SJSA1 (cell line): ENCODE data around the gene SLC1A2. TPM values are rescaled to one million over a fixed set of nuclear protein-coding genes. Genes with fewer than 3 reads are reported as not detected.
A peak's percentile ranks its signal among the peaks of the same experiment; 100 is the strongest.
"Not testable (repeated sequence)": the region's sequence is repeated elsewhere in the genome, so short reads cannot be mapped to it uniquely, and the experiment has no call there.

Experiments
- DNase-seq, 2 experiments: peaks; one replicate each; pipeline ENCODE4 v3.0.0-alpha.2; 2015 to 2020; ENCODE audit warnings: low spot score in 2 of 2, low read depth in 1 of 2
- H3K27ac ChIP-seq: fragments of 250-450 bp; sonication (Bioruptor Pico); 2 replicates; pipeline ENCODE4 v1.5.1; 2020; ENCODE audit warnings: mild to moderate bottlenecking, moderate library complexity
- H3K27me3 ChIP-seq: fragments of 250-450 bp; sonication (Bioruptor Pico); replicated peaks from 2 replicates; pipeline ENCODE4 v1.5.1; 2020; ENCODE audit warnings: mild to moderate bottlenecking, moderate library complexity
- H3K36me3 ChIP-seq: fragments of 250-450 bp; sonication (Bioruptor Pico); 2 replicates; pipeline ENCODE4 v1.5.1; 2020; ENCODE audit warnings: mild to moderate bottlenecking
- H3K4me1 ChIP-seq: fragments of 250-450 bp; sonication (Bioruptor Pico); replicated peaks from 2 replicates; pipeline ENCODE4 v1.6.1; 2021; ENCODE audit warnings: mild to moderate bottlenecking
- H3K4me3 ChIP-seq: fragments of 250-450 bp; sonication (Bioruptor Pico); 2 replicates; pipeline ENCODE4 v1.5.1; 2020; ENCODE audit warnings: mild to moderate bottlenecking
- H3K9me3 ChIP-seq: fragments of 250-450 bp; sonication (Bioruptor Pico); replicated peaks from 2 replicates; pipeline ENCODE4 v1.5.1; 2020; ENCODE audit warnings: mild to moderate bottlenecking
- total RNA-seq: library from RNA; depleted of rRNA; stranded (reverse); fragments of >200 nt; shearing (Covaris generic); gene quantifications from 2 replicates; pipeline ENCODE4 v1.2.3, GENCODE V29; 2014

Gene SLC1A2
- total RNA-seq, 1 experiment from 2014 or later: not detected

DNA sequence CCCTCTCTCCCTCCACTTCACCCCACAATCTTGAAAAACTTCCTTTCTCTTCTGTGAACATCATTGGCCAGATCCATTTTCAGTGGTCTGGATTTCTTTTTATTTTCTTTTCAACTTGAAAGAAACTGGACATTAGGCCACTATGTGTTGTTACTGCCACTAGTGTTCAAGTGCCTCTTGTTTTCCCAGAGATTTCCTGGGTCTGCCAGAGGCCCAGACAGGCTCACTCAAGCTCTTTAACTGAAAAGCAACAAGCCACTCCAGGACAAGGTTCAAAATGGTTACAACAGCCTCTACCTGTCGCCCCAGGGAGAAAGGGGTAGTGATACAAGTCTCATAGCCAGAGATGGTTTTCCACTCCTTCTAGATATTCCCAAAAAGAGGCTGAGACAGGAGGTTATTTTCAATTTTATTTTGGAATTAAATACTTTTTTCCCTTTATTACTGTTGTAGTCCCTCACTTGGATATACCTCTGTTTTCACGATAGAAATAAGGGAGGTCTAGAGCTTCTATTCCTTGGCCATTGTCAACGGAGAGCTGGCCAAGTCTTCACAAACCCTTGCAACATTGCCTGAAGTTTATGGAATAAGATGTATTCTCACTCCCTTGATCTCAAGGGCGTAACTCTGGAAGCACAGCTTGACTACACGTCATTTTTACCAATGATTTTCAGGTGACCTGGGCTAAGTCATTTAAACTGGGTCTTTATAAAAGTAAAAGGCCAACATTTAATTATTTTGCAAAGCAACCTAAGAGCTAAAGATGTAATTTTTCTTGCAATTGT, 188.1 kb downstream of the SLC1A2 start:
- Histone ChIP-seq H3K4me1 (peaks cover 27% of the 10 kb centered on the region), H3K36me3 (peaks cover 61% of the 10 kb centered on the region), H3K4me3 (no peak overlapping the region), H3K27me3 (no peaks in the 10 kb centered on the region), H3K9me3 (no peaks in the 10 kb centered on the region), H3K27ac (no peak overlapping the region)
- DNase-seq: no peak

DNA sequence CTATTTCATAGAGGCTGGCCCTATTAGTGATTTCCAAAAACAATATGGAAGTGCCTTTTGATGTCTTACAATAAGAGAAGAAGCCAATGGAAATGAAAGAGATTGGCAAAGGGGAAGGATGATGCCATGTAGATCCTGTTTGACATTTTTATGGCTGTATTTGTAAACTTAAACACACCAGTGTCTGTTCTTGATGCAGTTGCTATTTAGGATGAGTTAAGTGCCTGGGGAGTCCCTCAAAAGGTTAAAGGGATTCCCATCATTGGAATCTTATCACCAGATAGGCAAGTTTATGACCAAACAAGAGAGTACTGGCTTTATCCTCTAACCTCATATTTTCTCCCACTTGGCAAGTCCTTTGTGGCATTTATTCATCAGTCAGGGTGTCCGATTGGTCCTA, 189.0 kb downstream of the SLC1A2 start:
- H3K4me1 ChIP-seq: peaks cover 20% of the 10 kb centered on the region
- DNase-seq: no peak
- peaks cover 69% of the 10 kb centered on the region for H3K36me3 ChIP-seq
- no peak overlapping the region for H3K4me3 ChIP-seq
- H3K27me3 ChIP-seq: no peaks in the 10 kb centered on the region
- H3K9me3 ChIP-seq: no peaks in the 10 kb centered on the region
- H3K27ac ChIP-seq: no peak overlapping the region

DNA sequence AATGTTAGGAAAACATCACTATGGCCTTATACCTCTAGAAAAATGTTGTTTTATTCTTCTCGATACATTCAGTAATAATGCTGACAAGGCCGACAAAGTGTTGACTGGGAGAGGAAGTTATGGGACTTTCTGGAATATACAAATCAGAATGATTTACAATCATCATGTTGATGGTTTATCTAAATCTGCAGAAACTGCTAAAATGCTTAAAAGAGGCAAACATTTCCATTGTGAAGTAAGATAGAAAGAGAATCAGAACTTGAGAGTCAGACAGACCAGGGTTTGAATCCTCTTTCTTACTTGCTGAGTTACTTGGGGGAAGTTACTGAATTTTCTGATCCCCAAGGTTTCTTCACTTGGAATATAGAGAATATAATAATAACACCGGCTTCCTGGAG, 191.0 kb downstream of the SLC1A2 start:
- Histone ChIP-seq H3K9me3 (no peaks in the 10 kb centered on the region), H3K4me1 (peaks cover 17% of the 10 kb centered on the region), H3K36me3 (peaks cover 90% of the 10 kb centered on the region), H3K27me3 (no peaks in the 10 kb centered on the region), H3K4me3 (no peak overlapping the region), H3K27ac (no peak overlapping the region)
- no peak for DNase-seq

DNA sequence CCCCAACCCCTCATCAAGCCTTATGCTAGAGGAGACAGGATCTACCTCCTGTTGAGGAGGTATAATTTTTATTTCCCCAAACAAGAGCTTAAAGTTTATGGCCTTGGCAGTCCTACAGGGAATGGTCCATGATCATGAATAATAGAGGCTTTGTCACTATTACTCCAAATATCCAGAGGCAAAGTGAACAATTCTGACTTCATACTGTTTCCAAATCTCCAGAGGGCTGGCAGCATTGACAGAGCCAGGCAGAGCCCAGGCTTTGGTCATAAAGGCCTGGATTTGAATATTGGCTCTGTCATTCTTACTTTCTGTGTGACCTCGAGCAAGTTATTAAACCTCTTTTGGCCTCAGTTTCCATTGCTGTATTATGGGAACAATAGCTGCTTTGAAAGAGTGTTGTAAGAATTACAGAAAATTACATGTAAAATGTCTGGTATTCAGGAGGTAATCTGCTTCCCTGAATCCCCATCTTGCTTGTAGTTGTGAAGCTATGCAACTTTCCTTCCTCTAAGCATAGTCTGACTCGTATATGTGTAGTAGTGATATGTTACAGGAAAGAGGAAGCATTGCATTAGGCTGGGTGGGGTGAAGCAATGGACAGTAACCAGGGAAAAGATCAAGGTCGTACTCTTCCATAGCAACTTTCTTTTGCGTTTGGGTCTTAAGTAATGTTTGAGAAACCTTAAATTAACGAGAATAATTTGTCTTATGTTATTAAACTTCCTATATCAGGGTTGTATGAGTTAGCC, 191.6 kb downstream of the SLC1A2 start:
- no peak overlapping the region for H3K27ac ChIP-seq
- H3K9me3 ChIP-seq: no peaks in the 10 kb centered on the region
- H3K27me3 ChIP-seq: no peaks in the 10 kb centered on the region
- H3K4me1 ChIP-seq: peaks cover 11% of the 10 kb centered on the region
- no peak for DNase-seq
- peaks cover 96% of the 10 kb centered on the region for H3K36me3 ChIP-seq
- no peak overlapping the region for H3K4me3 ChIP-seq

DNA sequence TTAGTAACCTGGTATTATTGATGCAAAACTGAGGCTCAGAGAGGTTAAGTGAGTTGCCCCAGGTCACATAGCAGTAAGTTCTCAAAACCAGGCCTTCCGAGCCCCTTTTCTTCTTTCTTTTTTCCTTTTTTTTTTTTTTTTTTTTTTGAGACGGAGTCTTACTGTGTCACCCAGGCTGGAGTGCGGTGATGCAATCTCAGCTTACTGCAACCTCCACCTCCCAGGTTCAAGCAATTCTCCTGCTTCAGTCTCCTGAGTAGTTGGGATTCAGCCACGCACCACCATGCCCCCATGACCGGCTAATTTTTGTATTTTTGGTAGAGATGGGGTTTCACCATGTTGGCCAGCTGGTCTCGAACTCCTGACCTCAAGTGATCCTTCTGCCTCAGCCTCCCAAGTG, 192.6 kb downstream of the SLC1A2 start:
- not testable (repeated sequence) for H3K4me1 ChIP-seq, H3K27me3 ChIP-seq, H3K4me3 ChIP-seq, H3K27ac ChIP-seq, H3K9me3 ChIP-seq, DNase-seq
- peaks cover 96% of the 10 kb centered on the region for H3K36me3 ChIP-seq

DNA sequence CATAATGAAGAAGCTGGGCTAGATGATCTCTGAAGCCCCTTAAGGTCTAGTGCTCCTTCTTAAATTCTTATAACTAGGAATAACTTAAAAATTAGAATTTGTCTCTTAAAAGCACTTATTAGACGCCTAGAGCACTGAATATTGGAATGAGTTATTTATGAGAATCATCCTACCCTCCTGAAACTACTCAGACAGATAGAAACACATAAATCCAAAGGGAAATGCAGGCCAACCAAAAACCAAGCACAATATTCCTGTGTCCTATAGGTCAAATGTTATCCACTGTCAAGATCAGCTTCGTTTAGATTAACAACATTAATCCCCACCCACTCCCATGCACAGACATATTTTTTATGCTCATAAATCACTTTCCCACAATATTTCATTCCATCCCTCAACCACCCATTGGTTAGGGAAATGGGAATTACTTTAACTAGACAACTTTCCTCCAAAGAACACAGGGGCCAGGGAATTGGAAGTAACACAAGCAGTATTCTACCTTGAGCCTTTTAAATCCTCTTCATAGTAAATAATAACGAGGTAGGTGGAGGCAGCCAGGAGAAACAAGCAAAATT, 193.3 kb downstream of the SLC1A2 start:
- no peak overlapping the region for H3K27ac ChIP-seq
- peaks cover 96% of the 10 kb centered on the region for H3K36me3 ChIP-seq
- H3K4me1 ChIP-seq: no peaks in the 10 kb centered on the region
- no peak overlapping the region for H3K4me3 ChIP-seq
- no peaks in the 10 kb centered on the region for H3K9me3 ChIP-seq
- H3K27me3 ChIP-seq: no peaks in the 10 kb centered on the region
- no peak for DNase-seq

DNA sequence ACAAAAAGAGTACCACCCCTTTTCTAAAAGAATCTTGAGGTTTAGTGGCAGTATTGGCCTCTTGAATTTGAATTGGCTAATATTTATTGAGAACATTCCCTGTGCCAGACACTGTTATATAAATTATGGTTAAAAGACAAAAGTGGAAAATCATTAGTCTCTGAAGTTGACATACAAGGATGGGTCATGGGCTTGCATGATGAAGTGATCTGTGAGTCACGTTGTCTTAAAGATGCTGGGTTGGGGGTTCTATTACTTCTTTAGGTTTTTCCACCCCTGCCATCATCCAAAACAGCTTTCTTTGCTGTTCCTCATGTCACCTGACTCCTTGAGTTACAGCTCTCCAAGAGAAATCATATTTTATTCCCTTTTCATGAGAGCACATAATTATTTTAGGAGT, 195.4 kb downstream of the SLC1A2 start:
- peaks cover 96% of the 10 kb centered on the region for H3K36me3 ChIP-seq

DNA sequence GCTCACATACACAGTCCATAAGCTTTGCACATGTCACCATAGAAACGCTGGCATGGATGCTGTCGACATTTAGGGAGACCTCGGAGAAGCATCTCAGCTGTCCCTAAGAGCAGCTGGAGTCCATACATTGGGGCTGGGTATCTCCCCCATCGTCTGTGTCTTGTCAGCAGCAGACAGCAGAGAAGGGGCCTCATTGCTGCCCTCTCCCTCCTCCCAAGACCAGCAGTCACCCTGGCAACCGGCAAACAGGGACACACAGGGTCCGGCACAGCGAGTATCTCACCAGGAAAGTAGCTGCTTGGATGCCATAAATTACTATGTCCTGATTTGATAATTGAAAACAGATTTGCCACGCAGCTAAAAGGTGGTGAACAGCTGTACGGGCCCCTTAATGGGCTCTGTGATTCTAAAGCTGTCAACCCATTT, 196.0 kb downstream of the SLC1A2 start:
- Histone ChIP-seq H3K4me1 (peaks cover 9% of the 10 kb centered on the region), H3K4me3 (no peak overlapping the region), H3K27ac (no peak overlapping the region), H3K9me3 (no peaks in the 10 kb centered on the region), H3K36me3 (peaks cover 96% of the 10 kb centered on the region), H3K27me3 (no peaks in the 10 kb centered on the region)
- DNase-seq: no peak

More for the DNA sequence above, 195.4 kb downstream of the SLC1A2 start:
- Histone ChIP-seq H3K27ac (no peak overlapping the region), H3K4me1 (peaks cover 3% of the 10 kb centered on the region), H3K27me3 (no peaks in the 10 kb centered on the region), H3K4me3 (no peak overlapping the region), H3K9me3 (no peaks in the 10 kb centered on the region)
- DNase-seq: no peak

DNA sequence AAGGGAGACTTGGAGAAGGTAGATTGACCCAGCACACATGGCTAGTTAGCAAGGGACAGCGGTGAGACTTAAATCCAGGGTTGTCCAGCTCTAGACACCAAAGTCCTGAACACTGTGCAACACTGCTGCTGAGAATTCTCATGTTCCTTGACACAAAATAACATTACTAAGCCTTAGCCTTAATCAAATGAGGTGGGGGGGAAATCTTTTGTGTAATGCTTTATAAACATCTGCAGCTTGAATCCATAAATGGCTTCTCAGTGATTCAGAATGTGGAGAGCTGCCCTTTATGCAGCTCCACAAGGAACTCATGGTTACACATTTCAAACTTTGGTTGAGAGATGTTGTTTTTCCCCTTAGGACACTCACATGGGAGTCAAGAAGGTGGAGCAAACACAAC, 200.4 kb downstream of the SLC1A2 start:
- H3K4me1 ChIP-seq: peaks cover 47% of the 10 kb centered on the region
- no peak overlapping the region for H3K27ac ChIP-seq
- peaks cover 85% of the 10 kb centered on the region for H3K36me3 ChIP-seq
- no peak for DNase-seq
- no peaks in the 10 kb centered on the region for H3K9me3 ChIP-seq
- H3K4me3 ChIP-seq: no peak overlapping the region
- H3K27me3 ChIP-seq: no peaks in the 10 kb centered on the region

DNA sequence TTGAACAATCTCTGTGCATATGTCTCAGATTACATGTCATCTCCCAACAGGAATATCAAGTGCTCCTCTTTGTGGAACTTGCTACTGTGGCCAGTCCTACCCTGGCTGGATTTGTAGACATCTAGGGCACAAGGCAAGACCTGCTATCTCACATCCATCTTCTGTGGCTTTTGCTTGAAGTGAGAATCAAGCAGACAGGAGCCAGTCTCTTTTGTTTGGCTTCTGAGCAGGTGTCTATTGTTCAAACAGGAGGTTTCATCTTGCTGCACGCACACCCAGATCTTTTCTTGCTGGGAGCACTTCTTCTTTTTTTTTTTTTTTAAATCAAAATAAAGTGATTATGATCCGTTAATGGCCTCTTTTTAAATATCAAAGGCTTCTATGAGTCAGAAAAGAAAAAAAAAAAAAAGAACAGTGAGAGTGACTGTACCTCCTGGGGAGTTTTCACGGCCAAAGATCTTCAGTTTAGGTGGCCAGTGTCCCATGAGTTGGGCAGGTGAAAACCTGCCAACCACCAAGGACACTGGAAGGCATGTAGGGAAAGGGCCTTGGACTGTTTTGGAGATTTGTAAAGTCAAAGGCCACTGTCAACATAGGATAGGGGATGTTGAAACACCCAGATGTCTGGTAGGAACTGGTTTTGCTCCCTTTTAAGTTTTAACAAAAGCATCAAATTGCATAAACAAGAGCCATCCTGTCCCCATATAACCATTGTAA, 202.2 kb downstream of the SLC1A2 start:
- Histone ChIP-seq H3K36me3 (peaks cover 80% of the 10 kb centered on the region), H3K4me3 (no peak overlapping the region), H3K9me3 (no peaks in the 10 kb centered on the region), H3K27ac (peak overlapping the region; percentile 29; the same call in 1 of the 2 replicates), H3K27me3 (no peaks in the 10 kb centered on the region), H3K4me1 (peaks cover 59% of the 10 kb centered on the region)
- DNase-seq: no peak

DNA sequence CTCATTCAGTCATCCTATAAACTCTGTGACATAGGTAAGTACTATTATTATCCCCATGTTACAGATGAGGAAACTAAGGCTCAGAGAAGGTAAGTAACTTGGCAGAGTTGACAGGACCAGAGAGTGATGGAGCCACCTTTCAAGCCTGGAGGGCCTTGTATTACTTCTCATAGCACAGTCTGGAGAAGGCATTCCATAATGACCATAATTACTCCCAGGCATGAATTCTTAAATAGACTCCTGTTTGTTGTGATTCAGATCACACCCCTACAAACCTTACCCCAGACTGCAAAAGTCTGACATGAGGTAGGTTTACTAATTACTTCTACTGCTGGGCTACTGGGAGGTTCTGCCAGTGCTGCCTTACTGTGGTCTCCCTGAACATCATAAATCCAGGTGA, 203.4 kb downstream of the SLC1A2 start:
- Histone ChIP-seq H3K27ac (peak overlapping the region; percentile 27; the same call in 1 of the 2 replicates), H3K36me3 (peaks cover 76% of the 10 kb centered on the region), H3K4me3 (no peak overlapping the region), H3K9me3 (no peaks in the 10 kb centered on the region), H3K4me1 (peaks cover 60% of the 10 kb centered on the region), H3K27me3 (no peaks in the 10 kb centered on the region)
- no peak for DNase-seq

DNA sequence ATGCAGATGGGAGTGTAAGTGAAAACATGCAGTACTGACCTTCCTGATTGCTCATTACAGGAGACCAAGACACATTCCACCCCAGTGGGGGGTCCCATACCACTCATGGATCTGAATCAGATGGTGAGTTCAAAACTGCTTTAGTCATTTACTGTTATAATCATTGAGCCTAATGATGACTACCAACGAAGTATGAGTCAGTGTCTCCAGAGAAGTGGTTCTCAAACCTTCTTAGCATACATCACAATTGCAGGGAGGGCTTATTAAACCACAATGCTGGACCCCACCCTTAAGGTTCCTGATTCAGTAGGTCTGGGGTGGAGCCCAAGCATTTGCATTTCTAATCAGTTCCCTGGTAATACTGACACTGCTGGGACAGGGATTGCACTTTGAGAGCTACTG, 204.6 kb downstream of the SLC1A2 start:
- Histone ChIP-seq H3K9me3 (no peaks in the 10 kb centered on the region), H3K4me3 (no peak overlapping the region), H3K27me3 (no peaks in the 10 kb centered on the region), H3K36me3 (peaks cover 76% of the 10 kb centered on the region), H3K4me1 (peaks cover 66% of the 10 kb centered on the region), H3K27ac (peak overlapping the region; percentile 83)
- DNase-seq: peak; percentile 95 to 96

DNA sequence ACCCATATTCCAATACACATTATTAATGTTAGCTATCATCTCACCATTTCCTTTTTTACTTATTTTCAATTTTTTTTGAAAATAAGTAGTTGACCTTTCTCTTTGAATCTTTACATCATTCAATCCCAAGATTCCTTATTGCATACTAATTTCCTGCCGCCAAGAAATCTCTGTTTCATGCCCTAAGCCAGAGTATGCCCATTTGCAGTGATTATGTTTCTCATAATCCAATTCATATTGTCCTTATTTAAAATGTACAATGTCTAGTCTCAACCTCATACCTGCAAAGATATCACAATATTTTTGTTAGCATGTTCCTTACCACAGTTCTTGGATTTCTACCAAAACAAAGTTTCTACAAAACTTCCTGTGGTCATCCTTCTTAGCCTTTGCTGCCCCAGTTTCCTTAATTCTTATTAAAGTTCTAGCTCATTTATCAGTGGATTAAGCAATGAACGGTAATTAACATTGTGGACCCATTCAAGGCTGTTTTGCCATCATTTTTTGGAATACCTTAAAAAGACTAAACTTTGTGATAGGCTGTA, 205.1 kb downstream of the SLC1A2 start:
- Histone ChIP-seq H3K9me3 (no peaks in the 10 kb centered on the region), H3K4me1 (peaks cover 66% of the 10 kb centered on the region), H3K4me3 (no peak overlapping the region), H3K27me3 (no peaks in the 10 kb centered on the region), H3K36me3 (peaks cover 76% of the 10 kb centered on the region), H3K27ac (peak overlapping the region; percentile 83)
- DNase-seq: no peak
